Stimulated activated CD8-positive, alpha-beta memory T cell treated with anti-CD3 and anti-CD28 coated beads, Interleukin-2, amount 100 ng/mL, for 48 hours (primary cell): Measurements from ENCODE around the gene KRTAP10-1.
"Not testable (repeated sequence)": the region's sequence is repeated elsewhere in the genome, so short reads cannot be mapped to it uniquely, and the experiment has no call there.

Source experiments
- DNase-seq, 2 donors: peaks; one replicate each; pipeline ENCODE4 v3.0.0-alpha.2; 2020; ENCODE audit warnings: low read depth in 2 of 2

Gene KRTAP10-1, protein sequence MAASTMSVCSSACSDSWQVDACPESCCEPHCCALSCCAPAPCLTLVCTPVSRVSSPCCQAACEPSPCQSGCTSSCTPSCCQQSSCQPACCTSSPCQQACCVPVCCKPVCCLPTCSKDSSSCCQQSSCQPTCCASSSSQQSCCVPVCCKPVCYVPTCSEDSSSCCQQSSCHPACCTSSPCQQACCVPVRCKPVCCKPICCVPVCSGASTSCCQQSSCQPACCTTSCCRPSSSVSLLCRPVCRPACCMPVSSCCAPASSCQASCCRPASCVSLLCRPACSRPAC

DNA sequence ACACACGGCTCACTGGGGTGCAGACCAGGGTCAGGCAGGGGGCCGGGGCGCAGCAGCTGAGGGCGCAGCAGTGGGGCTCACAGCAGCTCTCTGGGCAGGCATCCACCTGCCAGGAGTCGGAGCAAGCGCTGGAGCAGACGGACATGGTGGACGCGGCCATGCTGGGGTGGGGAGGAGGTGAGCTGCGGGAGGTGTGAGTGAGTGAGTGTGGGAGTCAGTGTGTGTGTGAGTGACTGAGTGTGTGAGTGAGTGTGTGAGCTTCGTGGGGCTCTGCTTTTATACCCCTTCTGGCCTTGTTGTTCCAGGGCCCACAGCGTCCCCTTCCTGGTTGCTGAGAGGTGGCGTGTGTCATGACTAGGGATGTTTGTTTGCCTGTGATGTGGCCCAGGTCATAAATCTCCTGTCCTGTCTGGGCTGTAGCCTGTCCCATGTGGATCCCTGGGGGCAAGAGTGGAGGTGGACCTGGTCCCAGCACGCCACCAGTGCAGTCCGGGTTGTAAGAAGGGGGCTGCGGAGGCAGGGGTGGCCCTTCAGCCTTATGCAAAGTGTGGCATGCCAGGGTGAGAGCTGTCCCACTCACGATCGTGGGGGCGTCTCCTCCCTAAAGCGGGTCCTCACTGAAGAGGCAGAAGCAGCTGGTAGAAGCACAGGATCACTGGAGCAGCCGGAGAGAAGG lies at the start of gene KRTAP10-1:
KRTAP10-1 (minus strand) TSS at position 205 of the 676 bp plus-strand sequence; CDS start at position 160, 45 bp downstream.
- DNase-seq, result no peak

DNA sequence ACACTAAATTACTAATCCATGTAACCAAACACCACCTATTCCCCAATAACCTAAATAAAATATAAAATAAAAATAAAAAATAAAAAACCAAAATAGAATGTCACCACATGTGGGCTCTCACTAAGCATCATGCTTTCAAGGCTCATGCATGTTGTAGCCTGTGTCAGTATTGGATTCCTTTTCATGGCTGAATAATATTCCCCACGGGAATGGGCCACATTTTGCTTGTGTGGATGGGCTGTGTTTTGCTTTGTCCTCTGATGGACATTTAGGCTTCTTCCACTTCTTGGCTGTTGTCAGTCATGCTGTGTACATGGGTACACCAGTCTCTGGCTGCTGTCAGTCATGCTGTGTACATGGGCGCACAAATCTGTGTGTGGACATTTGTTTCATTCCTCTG lies 49.1 kb upstream of the KRTAP10-1 start:
- no peak for DNase-seq

DNA sequence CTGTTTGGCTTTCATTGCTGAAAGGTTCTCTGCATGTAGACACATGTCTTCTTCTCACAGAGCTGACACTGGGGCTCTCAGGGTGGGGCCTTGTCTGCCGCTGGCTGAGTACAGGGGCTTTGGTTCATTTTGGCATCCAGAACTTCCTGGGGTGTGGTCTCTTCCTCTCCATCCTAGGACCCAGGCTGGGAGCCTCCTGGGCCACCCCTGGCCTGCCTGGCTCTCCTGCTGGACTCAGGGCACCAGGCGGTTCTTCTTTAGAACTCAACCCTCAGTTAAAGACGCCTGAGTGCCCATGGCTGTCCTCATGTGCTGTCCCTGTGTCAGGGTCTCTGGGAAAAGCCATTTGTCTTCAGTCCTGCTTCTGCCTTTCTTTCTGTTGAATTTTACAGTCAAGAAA lies 45.9 kb upstream of the KRTAP10-1 start:
- no peak for DNase-seq

DNA sequence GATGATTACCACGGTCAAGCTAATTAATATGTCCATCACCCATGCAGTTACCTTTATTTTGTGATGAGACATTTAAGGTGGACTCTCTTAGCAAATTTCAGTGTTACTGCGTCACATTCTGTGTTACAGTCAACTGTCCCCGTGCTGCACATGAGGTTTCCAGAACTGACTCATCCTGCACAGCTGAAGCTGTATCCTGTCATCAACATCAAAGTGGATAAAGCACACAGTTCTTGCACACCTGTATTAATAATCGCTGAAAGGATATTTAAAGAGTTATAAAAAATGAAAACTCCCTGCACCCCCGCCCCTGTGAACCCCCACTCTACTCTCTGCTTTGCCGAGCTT lies 43.8 kb upstream of the KRTAP10-1 start:
- DNase-seq, result no peak

DNA sequence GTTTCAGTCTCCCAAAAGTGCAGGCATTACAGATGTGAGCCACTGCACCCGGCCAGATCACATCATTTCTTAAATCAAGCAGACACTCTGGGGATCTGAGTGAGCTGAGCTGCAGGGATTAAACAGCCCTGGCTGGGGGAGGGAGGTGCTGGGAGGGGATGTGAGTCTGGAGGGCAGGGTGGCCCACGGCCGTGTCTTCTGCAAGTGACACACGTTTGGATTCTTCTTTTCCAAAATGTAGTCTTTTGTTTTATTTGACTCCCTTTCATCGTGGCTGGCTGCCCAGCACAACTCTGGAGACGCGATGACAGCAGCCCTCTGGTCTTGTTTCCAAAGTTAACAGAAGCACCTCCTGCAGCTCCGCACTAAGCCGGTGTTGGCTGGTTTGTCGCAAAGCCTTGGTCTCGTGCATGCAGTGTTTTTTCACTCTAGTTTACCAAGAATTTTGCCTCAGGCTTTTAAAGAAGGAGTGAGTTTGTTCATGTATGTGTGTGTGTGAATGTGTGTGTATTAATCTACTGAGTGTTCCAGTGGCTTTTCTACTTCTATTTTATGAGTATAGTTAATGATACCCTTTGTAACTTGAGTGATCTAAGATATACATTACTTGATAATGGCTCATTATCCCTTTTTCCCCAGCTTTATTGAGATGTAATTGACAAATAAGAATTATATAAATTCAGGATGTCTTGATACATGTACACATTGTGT lies 43.2 kb upstream of the KRTAP10-1 start:
- DNase-seq, result no peak

DNA sequence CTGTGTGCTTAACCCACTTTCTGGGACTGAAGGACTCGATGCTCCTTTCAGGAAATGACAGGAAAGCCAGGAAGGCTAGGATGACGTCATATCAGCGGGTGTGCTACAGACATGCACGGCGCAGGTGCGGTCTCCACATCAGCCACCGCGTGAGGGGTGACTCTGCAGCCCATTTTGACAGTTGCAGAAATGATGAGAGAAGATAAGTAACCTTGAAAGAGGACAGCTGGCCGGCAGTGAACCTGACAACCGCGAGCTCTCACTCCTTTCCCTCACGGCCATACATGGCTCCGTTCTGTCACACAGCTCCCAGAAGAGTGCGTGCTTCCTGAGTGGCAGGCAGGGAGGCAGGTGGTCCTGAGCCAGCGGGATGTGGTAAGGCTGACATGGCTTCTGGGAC lies 42.1 kb upstream of the KRTAP10-1 start:
- no peak for DNase-seq

DNA sequence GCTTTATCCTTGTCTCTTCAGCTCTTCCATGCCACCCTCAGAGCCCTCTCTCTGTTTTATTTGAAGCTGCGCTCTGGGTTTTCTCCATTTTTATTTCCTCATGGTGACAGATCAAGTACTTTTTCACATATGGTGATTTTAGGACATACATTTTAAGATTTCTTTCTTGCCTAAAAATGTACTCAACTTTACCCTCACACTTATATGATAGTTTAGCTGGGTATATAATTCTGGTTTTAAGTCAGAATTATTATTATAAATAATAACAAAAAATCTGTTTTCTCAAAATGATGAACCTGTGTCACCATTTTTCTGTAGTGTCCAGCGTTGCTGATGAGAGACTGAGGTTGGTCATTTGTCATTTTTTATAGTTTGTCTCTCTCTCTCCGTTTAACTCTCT lies 41.2 kb upstream of the KRTAP10-1 start:
- DNase-seq, result no peak

DNA sequence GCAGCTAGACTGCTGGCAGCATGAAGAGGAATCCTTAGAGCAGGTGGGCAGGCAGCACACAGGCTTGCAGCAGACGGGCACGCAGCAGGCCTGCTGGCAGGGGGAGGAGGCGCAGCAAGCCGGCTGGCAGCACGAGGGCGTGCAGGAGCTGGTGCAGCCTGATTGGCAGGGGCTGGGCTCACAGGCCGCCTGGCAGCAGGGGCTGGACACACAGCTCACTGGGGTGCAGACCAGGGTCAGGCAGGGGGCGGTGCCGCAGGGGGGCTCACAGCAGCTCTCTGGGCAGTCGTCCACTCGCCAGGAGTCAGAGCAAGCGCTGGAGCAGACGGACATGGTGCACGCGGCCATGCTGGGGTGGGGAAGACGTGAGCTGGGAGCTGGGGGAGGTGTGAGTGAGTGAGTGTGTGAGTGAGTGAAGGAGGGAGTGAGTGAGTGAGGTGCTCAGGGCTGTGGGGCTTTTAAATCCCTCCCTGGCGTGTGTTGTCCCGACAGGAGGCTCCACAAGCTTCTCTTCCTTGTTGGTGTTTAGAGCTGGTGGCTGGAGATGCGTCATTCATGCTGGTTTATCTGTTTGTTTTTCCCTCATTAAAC lies 40.3 kb upstream of the KRTAP10-1 start, which contains the start of gene KRTAP10-5:
KRTAP10-5 (minus strand) TSS at position 374 of the 591 bp plus-strand sequence; CDS start at position 348, 26 bp downstream.
- not testable (repeated sequence) for DNase-seq

DNA sequence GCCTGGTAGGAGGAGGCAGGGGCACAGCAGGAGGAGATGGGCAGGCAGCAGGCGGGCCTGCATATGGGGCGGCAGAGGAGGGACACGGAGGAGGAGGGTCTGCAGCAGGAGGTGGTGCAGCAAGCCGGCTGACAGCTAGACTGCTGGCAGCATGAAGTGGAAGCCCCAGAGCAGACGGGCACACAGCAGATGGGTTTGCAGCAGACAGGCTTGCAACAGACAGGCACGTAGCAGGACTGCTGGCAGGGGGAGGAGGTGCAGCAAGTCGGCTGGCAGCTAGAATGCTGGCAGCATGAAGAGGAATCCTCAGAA lies 39.8 kb upstream of the KRTAP10-1 start:
- no peak for DNase-seq

DNA sequence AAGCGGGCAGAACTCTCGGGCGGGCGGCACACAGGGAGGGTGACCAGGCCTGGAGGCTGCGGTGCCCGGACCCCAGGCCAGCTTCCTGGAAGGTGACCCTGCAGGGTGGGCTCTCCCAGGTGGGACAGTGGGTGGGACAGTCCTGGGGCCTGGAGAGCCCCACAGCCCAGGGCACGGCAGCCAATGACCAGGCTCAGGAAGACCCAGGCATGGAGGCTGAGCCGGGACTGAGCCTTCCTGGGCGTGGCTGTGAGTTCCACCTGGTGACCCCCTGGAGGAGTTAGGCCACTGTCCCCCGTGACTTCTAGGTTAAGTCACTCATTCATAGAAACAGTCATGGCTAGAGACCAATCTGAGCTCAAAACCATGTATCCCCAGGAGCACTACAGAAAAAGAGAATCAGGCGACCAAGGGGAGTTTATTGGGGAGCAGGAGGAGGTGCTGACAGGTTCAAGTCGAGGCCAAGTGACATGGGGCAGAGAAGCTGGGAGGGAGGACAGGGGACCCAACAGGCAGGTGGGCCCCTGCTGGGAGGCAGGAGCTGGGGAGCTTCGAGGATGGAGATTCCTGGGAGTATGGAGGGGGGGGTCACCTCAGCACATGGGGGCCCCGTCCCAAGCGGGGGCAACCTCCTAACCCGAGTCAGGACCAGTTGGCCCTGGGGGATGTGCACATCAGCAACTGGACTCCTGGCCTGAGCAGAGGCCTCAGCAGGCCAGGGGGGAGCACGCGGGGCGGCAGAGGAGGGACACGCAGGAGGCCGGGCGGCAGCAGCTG lies 39.2 kb upstream of the KRTAP10-1 start:
- no peak for DNase-seq

DNA sequence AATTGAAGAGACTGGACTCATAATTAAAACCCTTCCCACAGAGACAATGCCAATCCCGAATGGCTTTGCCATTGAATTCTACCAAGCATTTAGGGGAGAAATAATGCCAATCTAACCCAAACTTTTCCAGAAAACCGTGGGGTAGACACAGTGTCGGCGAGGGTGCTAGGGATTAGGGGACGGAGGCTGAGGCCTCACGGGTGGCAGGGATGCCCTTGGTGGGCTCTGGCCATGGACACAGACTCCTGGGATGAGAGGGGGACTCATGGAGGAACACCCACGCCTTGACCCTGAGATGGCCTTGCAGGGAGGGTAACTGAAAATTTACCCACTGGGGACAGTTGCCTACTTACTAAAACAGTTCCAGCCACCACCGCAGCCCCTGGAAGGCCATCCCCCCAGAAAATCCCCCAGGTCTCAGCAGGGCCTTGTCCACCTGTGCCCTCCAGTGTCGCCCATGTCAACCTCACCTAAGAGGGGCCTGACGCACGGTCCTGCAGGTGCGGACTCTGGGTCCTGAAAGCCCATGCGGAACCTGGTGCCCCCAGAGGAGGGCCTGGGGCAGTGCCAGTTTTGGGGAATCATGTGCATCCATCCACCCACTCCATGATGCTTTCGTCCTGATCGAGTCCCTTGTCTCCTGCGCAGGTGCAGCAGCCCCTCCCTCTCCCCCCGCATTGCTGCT lies 38.5 kb upstream of the KRTAP10-1 start:
- DNase-seq, result no peak

DNA sequence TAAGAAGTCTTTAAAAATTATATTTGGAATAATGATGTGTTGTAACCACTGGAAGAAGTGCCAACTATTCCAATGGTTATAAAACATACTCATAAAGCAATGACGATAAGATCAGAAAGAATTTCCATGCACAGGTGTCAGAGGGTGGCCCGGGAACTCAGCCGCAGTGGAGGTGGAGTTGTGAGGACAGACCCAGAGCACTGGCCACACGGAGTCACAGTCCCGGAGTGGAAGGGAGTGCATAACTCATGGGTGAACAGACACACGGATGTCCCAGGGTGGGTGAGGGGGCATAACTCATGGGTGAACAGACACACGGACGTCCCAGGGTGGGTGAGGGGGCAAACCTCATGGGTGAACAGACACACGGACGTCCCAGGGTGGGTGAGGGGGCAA lies 36.0 kb upstream of the KRTAP10-1 start:
- no peak for DNase-seq

DNA sequence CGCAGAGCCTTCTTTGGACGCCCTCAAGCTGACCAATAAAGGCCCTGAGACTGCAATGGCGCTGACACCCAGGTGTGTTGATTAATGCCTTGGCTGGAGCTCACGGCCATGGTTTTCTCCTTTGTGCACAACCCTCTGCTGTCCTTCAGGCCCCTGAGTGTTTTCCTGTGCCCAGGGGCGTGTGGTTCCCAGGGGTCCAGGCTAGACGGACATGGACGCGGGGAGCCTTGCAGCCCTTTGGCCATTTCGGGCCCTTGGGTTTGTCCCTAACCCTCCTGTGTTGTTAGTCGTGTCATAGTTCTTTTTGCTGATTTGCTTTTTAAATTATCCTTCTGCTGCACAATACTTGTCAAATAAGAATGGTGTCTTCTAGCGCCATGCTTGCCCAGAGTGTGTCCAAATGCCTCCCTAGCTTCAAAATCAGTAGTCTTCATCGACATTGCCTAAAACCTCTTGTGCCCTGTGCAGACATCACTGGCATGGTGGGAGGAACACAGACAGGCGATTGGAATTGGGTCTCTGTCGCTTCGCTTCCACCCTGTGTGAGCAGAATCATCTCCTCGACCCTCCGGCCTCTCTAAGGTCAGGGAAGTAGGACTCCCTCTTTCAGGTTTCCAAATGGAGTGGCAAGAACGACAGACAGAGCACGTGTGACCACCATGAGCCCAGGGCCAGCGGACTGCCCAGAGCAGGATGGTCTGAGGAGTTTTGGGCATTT lies 35.5 kb upstream of the KRTAP10-1 start:
- DNase-seq, result no peak

DNA sequence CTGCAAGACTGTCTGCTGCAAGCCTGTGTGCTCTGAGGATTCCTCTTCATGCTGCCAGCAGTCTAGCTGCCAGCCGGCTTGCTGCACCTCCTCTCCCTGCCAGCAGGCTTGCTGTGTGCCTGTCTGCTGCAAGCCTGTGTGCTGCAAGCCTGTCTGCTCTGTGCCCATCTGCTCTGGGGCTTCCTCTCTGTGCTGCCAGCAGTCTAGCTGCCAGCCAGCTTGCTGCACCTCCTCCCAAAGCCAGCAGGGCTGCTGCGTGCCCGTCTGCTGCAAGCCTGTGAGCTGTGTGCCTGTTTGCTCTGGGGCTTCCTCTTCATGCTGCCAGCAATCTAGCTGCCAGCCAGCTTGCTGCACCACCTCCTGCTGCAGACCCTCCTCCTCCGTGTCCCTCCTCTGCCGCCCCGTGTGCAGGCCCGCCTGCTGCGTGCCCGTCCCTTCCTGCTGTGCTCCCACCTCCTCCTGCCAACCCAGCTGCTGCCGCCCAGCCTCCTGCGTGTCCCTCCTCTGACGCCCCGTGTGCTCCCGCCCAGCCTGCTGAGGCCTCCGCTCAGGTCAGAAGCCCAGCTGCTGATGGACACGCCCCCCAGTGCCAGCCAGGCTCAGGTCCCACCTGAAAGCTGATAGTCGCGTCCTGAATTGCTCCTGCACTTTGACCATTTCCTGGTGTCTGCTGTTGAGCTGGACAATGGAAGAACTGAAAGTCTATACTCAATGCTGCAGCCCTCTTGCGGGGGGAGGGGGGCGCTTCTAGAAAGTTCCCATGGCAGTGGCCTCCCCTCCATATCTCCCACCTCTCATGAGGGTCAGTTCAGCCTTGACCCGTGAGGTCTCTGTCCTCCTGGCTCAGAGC lies 34.7 kb upstream of the KRTAP10-1 start:
- no peak for DNase-seq

DNA sequence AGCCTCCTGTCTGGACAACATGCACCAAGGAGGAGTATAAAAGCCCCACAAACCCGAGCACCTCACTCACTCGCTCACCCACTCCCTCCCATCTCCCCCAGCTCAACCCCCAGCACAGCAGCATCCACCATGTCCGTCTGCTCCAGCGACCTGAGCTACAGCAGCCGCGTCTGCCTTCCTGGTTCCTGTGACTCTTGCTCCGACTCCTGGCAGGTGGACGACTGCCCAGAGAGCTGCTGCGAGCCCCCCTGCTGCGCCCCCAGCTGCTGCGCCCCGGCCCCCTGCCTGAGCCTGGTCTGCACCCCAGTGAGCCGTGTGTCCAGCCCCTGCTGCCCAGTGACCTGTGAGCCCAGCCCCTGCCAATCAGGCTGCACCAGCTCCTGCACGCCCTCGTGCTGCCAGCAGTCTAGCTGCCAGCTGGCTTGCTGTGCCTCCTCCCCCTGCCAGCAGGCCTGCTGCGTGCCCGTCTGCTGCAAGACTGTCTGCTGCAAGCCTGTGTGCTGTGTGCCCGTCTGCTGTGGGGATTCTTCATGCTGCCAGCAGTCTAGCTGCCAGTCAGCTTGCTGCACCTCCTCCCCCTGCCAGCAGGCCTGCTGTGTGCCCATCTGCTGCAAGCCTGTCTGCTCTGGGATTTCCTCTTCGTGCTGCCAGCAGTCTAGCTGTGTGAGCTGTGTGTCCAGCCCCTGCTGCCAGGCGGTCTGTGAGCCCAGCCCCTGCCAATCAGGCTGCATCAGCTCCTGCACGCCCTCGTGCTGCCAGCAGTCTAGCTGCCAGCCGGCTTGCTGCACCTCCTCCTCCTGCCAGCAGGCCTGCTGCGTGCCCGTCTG lies 33.8 kb upstream of the KRTAP10-1 start, which contains the start of gene KRTAP10-4:
KRTAP10-4 (plus strand) TSS at position 100 of the 827 bp plus-strand sequence; CDS start at position 130, 30 bp downstream.
- DNase-seq, result not testable (repeated sequence)

DNA sequence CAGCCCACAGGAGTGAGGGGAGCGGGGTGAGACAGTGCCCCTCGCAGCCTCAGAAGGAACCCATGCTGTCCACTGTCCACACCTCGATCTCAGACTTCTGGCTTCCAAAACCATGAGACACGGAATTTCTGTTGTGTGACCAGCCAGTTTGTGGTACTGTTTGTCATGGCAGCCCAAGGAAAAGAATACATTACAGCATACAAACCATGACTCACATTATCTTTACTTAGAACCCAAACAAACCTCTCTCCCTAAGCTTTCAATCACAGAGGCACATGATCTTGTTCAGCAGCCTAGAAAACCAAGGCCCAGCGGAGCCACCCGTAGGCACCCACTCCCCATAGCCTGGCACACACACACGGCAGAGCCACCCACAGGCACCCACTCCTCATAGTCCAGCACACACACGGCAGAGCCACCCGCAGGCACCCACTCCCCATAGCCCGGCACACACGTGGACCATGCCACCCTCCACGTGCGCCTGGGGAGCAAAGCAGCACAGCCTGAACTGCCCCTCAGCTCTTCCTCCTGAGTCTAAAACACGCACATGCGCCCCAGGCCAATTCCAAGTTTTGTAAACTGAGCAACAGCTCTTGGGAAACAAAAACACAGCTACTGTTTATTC lies 33.1 kb upstream of the KRTAP10-1 start:
- no peak for DNase-seq

DNA sequence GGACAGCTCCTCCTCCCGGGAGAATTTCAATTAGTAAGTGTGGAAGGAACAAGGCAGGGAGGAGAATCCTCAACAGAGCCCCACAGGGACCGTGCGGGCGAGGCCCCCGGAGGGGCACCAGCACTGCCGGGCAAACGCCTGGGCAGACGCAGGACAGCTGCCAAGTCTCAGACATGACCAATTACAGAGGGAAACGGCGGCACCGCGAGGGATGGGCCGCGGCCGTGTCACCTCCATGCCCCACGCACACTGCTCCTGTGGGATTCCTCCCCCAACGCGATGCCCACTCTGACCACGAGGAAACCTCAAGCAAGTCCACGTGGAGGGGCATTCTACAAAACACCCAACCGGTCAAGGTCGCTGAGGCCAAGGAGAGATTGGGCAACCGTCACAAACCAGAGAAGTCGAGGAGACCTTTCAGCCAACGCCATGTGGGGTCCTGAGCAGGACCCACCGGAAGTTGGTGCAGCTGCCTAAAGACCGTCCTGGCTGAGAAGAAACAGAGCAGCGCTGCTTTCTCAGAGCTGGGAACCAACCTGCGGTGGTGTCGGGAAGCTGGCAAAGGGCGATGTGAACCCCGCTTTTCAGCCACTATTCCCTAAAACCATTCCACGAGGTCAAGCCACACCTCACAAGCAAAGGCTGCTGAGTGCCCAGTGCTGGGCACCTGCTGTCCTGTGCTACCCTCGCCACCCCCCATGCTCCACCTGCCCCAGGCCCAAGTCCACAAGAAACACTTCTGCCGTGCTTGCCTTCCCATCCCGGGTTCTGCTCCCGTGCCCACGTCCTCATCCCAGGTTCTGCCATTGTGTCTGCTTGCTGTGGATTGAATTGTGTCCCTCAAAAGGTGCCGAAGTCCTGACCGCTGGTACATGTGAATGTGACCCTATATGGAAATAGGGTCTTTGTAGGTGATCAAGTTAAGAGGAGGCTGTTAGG lies 32.1 kb upstream of the KRTAP10-1 start:
- no peak for DNase-seq
